Esophagus squamous epithelium (tissue), 4 donors: ENCODE data around the gene FLT3.

Source experiments
- CTCF ChIP-seq, 6 experiments: fragments of 450-650 bp in 4 of 6; fragments of 200-600 bp in 2 of 6; sonication (generic) in 2 of 6; IDR thresholded peaks; one replicate each; pipeline ENCODE4 v1.5.1; 2016 to 2019; ENCODE audit warnings: antibody characterized with exemption in 6 of 6, mild to moderate bottlenecking in 4 of 6, moderate library complexity in 4 of 6
- POLR2A ChIP-seq, 4 donors: fragments of 450-650 bp; IDR thresholded peaks; one replicate each; pipeline ENCODE4 v1.6.1; 2017; ENCODE audit warnings: antibody characterized with exemption in 4 of 4, mild to moderate bottlenecking in 4 of 4, moderate library complexity in 3 of 4

- TF ChIP-seq CTCF (IDR thresholded peaks at IDR 0.05): no peak
- no peak for TF ChIP-seq POLR2A (IDR thresholded peaks at IDR 0.05)
Measured at GRCh38 chr13:28027607-28028364, 72.6 kb downstream of the FLT3 start.
